Activated CD4-positive, alpha-beta T cell treated with anti-CD3 and anti-CD28 coated beads, Interleukin-2, Interleukin-4, amounts not matched to agents 100 ng/mL and 50 ng/mL, durations not matched to agents 16 hours and 8 hours (primary cell): ENCODE data around the gene MAP7D3.
"Not testable (repeated sequence)": the region's sequence is repeated elsewhere in the genome, so short reads cannot be mapped to it uniquely, and the experiment has no call there.

Experiments
- DNase-seq: peaks from one replicate; pipeline ENCODE4 v3.0.0-alpha.2; 2020; ENCODE audit warnings: low spot score

Gene MAP7D3

GRCh38 chrX:136182414-136182813, 68.8 kb downstream of the MAP7D3 start:
- no peak for DNase-seq

- DNase-seq, result no peak
Observed at GRCh38 chrX:136179133-136179532, 72.1 kb downstream of the MAP7D3 start.

GRCh38 chrX:136176399-136176825, 74.8 kb downstream of the MAP7D3 start:
- DNase-seq, result no peak

GRCh38 chrX:136171420-136171819, 79.8 kb downstream of the MAP7D3 start:
- DNase-seq, result no peak

GRCh38 chrX:136170139-136170800, 80.9 kb downstream of the MAP7D3 start:
- DNase-seq, result no peak

GRCh38 chrX:136168929-136169735, 82.1 kb downstream of the MAP7D3 start:
- no peak for DNase-seq

GRCh38 chrX:136167989-136168388, 83.2 kb downstream of the MAP7D3 start:
- DNase-seq, result not testable (repeated sequence)

GRCh38 chrX:136166221-136166855, 84.9 kb downstream of the MAP7D3 start:
- no peak for DNase-seq

GRCh38 chrX:136165406-136165805, 85.8 kb downstream of the MAP7D3 start:
- no peak for DNase-seq

GRCh38 chrX:136163689-136164088, 87.5 kb downstream of the MAP7D3 start:
- no peak for DNase-seq
